ENCODE measurements around the gene GRK4.
"Not testable (repeated sequence)": the region's sequence is repeated elsewhere in the genome, so short reads cannot be mapped to it uniquely, and the experiment has no call there.

GRK4 gene

DNA sequence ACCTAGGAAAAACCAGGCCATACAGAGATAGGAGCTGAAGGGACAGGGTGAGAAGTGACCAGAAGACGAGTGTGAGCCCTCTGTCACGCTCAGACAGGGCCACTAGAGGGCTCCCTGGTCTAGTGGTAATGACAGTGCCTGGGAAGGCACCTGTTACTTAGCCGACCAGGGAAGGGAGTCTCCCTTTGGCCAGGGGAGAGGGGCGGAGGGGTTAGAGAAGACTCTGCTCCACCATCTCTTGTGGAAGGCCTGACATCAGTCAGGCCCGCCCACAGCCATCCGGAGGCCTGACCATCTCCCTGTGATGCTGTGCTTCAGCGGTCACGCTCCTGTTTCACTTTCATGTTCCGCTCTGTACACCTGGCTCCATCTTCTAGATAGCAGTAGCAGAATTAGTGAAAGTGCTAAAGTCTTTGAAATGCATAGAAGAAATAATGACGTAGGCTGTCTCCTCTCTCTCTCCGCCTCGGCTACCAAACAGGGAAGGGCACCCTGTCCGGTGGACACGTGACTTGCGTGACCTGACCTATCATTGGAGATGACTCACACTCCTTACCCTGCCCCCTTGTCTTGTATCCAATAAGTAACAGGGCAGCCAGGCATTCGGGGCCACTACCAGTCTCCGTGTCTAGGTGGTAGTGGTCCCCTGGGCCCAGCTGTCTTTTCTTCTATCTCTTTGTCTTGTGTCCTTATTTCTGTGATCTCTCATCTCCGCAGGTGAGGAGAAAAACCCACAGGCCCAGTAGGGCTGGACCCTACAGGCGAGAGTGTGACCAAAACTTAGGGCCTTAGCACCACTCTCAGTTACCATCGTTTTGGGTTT is 84.3 kb downstream of the GRK4 start:
- Histone ChIP-seq H3K27ac (ENCODE audit: extremely low read depth, low read depth, low read length) (no peak overlapping the region), H3K4me1 (ENCODE audit: control insufficient read depth, insufficient read depth, low read length) (no peaks in the 10 kb centered on the region), H3K36me3 (ENCODE audit: control insufficient read depth in 2 of 2, insufficient read depth in 1 of 2, low read length in 2 of 2) (no peaks in the 10 kb centered on the region), H3K4me3 (ENCODE audit: low read depth, low read length) (no peak overlapping the region), H3K9me3 (ENCODE audit: control insufficient read depth, insufficient read depth, low read depth, low read length) (no peaks in the 10 kb centered on the region)
- CTCF ChIA-PET = interaction anchor here (0.6 to 1.4 kb wide), 7 partner anchors 11 to 433 kb away, joined by 3 to 5 read pairs (median 3); no protein-coding TSS in a partner anchor
- POLR2A ChIA-PET = no interaction called here
- peak; percentile 60; the same call in 1 of the 2 replicates for TF ChIP-seq ZNF2 (tag by site-specific recombination; IDR thresholded peaks at IDR 0.05)
- TF ChIP-seq, protein P1, sequence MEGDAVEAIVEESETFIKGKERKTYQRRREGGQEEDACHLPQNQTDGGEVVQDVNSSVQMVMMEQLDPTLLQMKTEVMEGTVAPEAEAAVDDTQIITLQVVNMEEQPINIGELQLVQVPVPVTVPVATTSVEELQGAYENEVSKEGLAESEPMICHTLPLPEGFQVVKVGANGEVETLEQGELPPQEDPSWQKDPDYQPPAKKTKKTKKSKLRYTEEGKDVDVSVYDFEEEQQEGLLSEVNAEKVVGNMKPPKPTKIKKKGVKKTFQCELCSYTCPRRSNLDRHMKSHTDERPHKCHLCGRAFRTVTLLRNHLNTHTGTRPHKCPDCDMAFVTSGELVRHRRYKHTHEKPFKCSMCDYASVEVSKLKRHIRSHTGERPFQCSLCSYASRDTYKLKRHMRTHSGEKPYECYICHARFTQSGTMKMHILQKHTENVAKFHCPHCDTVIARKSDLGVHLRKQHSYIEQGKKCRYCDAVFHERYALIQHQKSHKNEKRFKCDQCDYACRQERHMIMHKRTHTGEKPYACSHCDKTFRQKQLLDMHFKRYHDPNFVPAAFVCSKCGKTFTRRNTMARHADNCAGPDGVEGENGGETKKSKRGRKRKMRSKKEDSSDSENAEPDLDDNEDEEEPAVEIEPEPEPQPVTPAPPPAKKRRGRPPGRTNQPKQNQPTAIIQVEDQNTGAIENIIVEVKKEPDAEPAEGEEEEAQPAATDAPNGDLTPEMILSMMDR (tag by site-specific recombination; IDR thresholded peaks at IDR 0.05) = peak; percentile 17; the same call in 1 of the 2 replicates
- peak; percentile 90 for TF ChIP-seq SCRT1 (tag by site-specific recombination; IDR thresholded peaks at IDR 0.05; ENCODE audit: borderline replicate concordance)
- TF ChIP-seq ZNF654 (tag by site-specific recombination; IDR thresholded peaks at IDR 0.05; ENCODE audit: low read depth) = peak; percentile 79
- peak; percentile 98 for TF ChIP-seq SCRT2 (tag by site-specific recombination; IDR thresholded peaks at IDR 0.05)
- TF ChIP-seq ZBTB20 (tag by site-specific recombination; IDR thresholded peaks at IDR 0.05) = no peak
- TF ChIP-seq, protein P2, sequence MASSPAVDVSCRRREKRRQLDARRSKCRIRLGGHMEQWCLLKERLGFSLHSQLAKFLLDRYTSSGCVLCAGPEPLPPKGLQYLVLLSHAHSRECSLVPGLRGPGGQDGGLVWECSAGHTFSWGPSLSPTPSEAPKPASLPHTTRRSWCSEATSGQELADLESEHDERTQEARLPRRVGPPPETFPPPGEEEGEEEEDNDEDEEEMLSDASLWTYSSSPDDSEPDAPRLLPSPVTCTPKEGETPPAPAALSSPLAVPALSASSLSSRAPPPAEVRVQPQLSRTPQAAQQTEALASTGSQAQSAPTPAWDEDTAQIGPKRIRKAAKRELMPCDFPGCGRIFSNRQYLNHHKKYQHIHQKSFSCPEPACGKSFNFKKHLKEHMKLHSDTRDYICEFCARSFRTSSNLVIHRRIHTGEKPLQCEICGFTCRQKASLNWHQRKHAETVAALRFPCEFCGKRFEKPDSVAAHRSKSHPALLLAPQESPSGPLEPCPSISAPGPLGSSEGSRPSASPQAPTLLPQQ (tag by site-specific recombination; IDR thresholded peaks at IDR 0.05) = no peak

DNA sequence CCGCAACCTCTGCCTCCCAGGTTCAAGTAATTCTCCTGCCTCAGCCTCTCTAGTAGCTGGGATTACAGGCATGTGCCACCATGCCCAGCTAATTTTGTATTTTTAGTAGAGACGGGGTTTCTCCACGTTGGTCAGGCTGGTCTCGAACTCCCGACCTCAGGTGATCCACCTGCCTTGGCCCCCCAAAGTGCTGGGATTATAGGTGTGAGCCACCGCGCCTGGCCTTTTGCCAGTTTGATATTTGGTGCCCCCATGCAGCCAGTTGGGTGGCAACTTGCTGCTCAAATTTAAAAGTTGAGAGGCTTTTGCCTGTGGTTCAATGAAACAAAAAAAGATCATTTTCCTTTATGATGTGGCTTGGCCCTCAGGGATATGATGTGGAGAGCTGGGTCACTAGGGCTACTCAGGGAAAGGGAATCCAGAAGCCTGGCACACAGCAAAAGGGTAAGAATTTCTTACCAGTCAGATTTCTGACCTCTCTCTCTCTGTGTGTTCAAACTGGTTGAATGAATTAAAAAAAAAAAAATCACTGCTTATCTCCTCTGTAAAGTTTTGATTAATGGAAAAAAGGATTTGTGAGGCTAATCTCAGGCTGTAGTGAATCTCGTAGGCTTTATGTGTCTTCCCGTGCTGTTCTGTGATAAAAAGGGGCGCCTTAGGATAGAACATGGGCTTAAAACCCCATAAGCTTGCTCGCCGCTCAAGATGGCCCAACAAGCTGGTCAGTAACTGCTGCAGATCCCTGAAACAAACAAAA is 87.9 kb downstream of the GRK4 start:
- H3K36me3 ChIP-seq (ENCODE audit: control insufficient read depth in 2 of 2, insufficient read depth in 1 of 2, low read length in 2 of 2); H3K4me3 ChIP-seq (ENCODE audit: low read depth, low read length); H3K27ac ChIP-seq (ENCODE audit: extremely low read depth, low read depth, low read length); H3K9me3 ChIP-seq (ENCODE audit: control insufficient read depth, insufficient read depth, low read depth, low read length); CTCF ChIA-PET; H3K4me1 ChIP-seq (ENCODE audit: control insufficient read depth, insufficient read depth, low read length); POLR2A ChIA-PET: not testable (repeated sequence)

DNA sequence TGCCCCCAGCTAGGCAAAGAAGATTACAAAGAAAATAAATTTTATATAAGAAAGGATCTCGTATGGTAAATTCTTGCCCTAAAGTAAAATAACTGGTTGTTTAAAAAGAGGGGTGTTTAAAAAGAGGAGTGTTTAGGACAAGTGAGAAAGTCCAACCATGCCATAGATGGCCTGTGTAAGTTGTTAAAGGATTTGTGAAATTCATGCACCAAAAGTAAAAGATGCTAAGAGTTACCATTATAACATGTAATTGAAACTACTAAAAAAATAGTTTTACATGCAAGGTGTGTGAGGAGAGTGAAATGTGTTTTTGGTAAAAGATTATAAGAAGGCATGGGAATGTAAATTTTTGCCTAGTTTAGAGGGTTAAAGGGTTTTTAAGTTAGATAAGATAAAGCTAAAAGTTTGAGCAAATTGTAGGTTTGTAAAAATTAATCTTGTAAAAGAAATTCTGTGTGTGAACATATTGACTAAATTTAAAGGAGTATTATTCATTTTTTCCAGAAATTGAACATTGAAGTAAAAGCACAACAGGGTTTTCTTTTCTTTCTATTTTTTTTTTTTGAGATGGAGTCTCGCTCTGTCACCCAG is 90.9 kb downstream of the GRK4 start:
- Histone ChIP-seq H3K27ac (ENCODE audit: extremely low read depth, low read depth, low read length) (no peak overlapping the region), H3K4me3 (ENCODE audit: low read depth, low read length) (no peak overlapping the region), H3K9me3 (ENCODE audit: control insufficient read depth, insufficient read depth, low read depth, low read length) (no peaks in the 10 kb centered on the region), H3K4me1 (ENCODE audit: control insufficient read depth, insufficient read depth, low read length) (no peaks in the 10 kb centered on the region), H3K36me3 (ENCODE audit: control insufficient read depth in 2 of 2, insufficient read depth in 1 of 2, low read length in 2 of 2) (no peaks in the 10 kb centered on the region)
- ChIA-PET CTCF (interaction anchor here (0.6 kb wide), 1 partner anchor 17 kb away, joined by 5 read pairs; no protein-coding TSS in a partner anchor), POLR2A (no interaction called here)
- TF ChIP-seq ZNF2 (tag by site-specific recombination; IDR thresholded peaks at IDR 0.05) (no peak), ZXDB (tag by site-specific recombination; IDR thresholded peaks at IDR 0.05) (no peak), MEIS1 (CRISPR knock-in tag; IDR thresholded peaks at IDR 0.05; ENCODE audit: borderline replicate concordance) (no peak), GLIS2 (tag by site-specific recombination; IDR thresholded peaks at IDR 0.05) (no peak), ZNF302 (tag by site-specific recombination; IDR thresholded peaks at IDR 0.05; ENCODE audit: low read depth) (no peak), KLF8 (tag by site-specific recombination; IDR thresholded peaks at IDR 0.05) (no peak), ZBTB20 (tag by site-specific recombination; IDR thresholded peaks at IDR 0.05) (no peak), ZNF184 (tag by site-specific recombination; IDR thresholded peaks at IDR 0.05) (no peak), ZNF174 (tag by site-specific recombination; IDR thresholded peaks at IDR 0.05) (no peak), ZNF146 (tag by site-specific recombination; IDR thresholded peaks at IDR 0.05) (no peak), ZNF214 (tag by site-specific recombination; IDR thresholded peaks at IDR 0.05; ENCODE audit: borderline replicate concordance) (no peak), ZNF621 (tag by site-specific recombination; IDR thresholded peaks at IDR 0.05) (no peak), TRIM28 (IDR thresholded peaks at IDR 0.05; ENCODE audit: borderline replicate concordance, low read length) (peak; percentile 95), ZNF510 (tag by site-specific recombination; IDR thresholded peaks at IDR 0.05; ENCODE audit: insufficient replicate concordance) (no peak), ZNF660 (tag by site-specific recombination; IDR thresholded peaks at IDR 0.05) (no peak)
- TF ChIP-seq, protein P3, sequence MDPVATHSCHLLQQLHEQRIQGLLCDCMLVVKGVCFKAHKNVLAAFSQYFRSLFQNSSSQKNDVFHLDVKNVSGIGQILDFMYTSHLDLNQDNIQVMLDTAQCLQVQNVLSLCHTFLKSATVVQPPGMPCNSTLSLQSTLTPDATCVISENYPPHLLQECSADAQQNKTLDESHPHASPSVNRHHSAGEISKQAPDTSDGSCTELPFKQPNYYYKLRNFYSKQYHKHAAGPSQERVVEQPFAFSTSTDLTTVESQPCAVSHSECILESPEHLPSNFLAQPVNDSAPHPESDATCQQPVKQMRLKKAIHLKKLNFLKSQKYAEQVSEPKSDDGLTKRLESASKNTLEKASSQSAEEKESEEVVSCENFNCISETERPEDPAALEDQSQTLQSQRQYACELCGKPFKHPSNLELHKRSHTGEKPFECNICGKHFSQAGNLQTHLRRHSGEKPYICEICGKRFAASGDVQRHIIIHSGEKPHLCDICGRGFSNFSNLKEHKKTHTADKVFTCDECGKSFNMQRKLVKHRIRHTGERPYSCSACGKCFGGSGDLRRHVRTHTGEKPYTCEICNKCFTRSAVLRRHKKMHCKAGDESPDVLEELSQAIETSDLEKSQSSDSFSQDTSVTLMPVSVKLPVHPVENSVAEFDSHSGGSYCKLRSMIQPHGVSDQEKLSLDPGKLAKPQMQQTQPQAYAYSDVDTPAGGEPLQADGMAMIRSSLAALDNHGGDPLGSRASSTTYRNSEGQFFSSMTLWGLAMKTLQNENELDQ (tag by site-specific recombination; IDR thresholded peaks at IDR 0.05; ENCODE audit: low read depth) = no peak
- TF ChIP-seq, protein P4, sequence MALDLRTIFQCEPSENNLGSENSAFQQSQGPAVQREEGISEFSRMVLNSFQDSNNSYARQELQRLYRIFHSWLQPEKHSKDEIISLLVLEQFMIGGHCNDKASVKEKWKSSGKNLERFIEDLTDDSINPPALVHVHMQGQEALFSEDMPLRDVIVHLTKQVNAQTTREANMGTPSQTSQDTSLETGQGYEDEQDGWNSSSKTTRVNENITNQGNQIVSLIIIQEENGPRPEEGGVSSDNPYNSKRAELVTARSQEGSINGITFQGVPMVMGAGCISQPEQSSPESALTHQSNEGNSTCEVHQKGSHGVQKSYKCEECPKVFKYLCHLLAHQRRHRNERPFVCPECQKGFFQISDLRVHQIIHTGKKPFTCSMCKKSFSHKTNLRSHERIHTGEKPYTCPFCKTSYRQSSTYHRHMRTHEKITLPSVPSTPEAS (tag by site-specific recombination; IDR thresholded peaks at IDR 0.05) = no peak

All from HEK293 (cell line).